HG02642 (cell line): ENCODE data around the gene RAB6B.

ENCODE experiments used
- ATAC-seq: cut with Tn5 transposase; IDR thresholded peaks from one replicate; pipeline ENCODE4 v1.9.1; 2021; ENCODE audit warnings: mild to moderate bottlenecking; ENCODE audit not compliant: unreplicated experiment, poor library complexity

RAB6B gene

GRCh38 chr3:133863911-133864310, 31.8 kb downstream of the RAB6B start:
- ATAC-seq = no peak

GRCh38 chr3:133862161-133862560, 33.5 kb downstream of the RAB6B start:
- no peak for ATAC-seq

DNA sequence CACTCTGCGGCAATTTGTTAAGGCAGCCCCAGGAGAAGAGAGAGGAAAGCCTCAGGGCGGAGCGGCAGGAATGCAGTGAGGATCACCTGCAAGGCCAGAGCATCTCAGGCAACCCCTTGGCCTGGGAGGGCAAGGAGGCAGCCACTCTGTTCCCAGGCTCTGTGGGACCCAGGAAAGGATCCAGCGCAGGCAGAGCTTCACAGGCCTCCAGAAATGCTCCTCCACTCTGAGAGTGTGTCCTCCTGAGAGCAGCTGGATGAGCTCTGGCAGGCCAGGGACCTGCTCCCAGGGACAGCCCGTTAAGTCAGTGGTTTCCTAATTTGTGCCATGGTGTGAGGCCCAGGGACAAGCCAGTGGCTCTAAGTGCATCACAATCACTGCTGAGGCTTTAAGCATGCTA, 35.2 kb downstream of the RAB6B start:
- no peak for ATAC-seq

- no peak for ATAC-seq
Observed at GRCh38 chr3:133859381-133860234, 36.1 kb downstream of the RAB6B start.

- ATAC-seq = no peak
Observed at GRCh38 chr3:133857767-133858166, 37.9 kb downstream of the RAB6B start.

DNA sequence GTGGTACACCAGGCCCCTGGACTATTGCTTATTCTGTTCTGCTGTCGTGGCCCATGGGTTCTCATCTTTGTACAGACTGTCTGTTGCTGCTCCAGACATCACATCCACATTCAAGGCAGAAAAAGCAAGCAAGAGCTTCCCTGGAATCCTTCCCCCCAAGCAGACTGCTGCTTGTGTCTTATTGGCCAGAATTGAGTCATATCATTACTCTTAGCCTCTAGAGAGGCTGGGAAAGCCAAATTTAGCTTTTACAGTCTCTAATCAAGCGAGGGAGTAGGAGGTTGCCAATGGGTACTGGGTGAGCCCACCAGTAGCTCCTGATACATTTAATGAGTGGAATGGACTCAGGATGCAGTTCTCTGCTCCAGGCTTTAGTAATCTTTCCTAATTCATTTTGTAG, 39.4 kb downstream of the RAB6B start:
- ATAC-seq = no peak

DNA sequence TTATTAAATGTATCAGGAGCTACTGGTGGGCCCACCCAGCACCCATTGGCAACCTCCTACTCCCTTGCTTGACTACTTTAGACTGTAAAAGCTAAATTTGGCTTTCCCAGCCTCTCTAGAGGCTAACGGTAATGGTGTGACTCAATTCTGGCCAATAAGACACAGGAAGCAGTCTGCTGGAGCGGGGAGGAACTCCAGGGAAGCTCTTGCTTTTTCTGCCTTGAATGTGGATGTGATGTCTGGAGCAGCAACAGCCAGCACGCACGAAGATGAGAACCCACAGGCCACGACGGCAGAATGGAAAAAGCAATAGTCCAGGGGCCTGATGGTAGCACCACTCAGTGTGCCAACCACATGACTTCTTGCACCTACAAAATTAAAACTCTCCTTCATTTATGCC, 39.9 kb downstream of the RAB6B start:
- no peak for ATAC-seq

DNA sequence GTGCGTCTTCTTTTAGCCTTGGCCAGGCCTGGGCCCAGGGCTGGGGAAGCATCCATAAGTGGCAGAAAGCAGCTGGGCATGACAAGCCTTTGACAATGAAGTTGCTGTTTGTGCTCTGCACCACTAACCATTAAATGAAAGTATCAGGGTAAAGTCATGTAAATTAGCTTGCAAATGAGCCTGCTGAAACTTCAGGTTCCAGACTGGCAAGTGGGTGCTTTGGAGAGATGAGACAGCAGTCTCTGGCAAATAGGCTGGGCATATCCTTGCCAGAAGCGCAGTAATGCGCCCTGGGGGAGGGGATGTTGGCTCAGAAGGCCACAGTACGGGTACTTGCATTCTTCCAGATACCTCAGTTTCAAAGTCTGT, 40.7 kb downstream of the RAB6B start:
- no peak for ATAC-seq

DNA sequence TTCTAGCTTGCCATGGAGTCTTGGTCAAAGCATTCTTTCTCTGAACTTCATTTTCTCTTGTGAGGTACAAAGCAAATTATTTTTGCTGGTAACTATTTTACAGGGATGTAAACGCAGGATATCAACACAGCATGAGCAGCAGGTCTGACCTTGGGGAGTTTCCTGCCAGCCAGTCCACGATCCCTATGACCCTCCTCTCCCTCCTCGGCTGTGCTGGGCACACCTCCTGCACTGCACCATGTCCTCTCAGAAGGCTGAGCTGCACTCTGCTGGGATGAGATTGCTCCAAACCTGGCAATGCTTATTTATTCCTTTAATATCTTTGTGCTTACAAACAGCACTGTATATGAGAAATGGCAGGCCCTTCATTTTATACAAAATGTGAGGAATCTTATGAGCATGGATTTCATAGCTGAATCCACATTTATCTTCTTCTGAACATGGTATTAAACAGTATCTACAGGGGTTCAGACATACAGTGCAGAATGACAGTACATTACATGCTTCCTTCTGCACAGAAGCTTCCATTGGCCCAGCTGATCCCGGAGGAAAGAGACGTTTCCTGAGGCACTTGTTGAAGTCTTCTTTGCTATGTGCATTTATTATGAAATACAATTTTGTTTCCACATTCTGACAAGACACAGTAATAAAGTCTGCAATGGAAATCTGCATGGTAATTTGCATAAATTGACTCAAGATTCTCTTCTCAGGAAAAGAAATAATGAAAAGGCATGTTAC, 41.2 kb downstream of the RAB6B start:
- ATAC-seq = no peak

DNA sequence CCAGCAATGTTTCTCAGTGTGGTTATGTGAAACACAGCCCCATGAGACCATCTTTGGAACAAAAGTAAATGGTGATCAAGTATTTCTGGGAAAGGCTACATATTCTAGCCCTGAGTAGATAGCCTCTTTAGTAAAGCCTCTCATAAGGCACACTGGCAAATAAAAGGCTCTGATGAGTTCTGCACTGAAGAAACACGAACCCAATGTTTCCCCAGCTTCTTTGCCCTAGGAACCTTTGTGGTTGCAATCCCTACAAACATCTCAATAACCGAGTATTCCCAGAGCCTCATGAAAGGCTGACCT, 41.8 kb downstream of the RAB6B start:
- ATAC-seq = no peak

GRCh38 chr3:133853063-133853924, 42.4 kb downstream of the RAB6B start:
- no peak for ATAC-seq

GRCh38 chr3:133851931-133852330, 43.8 kb downstream of the RAB6B start:
- ATAC-seq = no peak

GRCh38 chr3:133851266-133851906, 44.3 kb downstream of the RAB6B start:
- peak; percentile 33 for ATAC-seq

DNA sequence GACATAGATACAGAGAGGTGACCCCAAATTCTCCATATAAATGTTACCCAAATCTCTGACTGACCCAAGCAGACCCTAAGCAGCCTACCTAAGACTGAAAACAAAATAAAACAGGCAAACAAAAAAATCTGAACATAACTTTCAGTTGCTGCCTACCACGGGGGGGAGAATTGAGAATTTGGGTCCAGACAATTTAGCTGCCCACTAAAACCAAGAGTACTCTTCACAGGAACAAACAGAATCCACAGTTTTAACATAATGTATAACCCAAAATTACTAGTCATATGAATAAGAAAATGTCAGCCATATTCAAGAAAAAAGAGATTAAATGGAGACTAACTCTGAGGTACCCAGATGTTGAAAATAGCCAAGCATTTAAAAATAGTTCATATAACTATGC, 45.6 kb downstream of the RAB6B start:
- ATAC-seq = no peak

- no peak for ATAC-seq
Observed at GRCh38 chr3:133849346-133849745, 46.3 kb downstream of the RAB6B start.

- ATAC-seq = no peak
Observed at GRCh38 chr3:133845127-133845526, 50.6 kb downstream of the RAB6B start.

GRCh38 chr3:133843634-133844033, 52.0 kb downstream of the RAB6B start:
- no peak for ATAC-seq

GRCh38 chr3:133842158-133842557, 53.5 kb downstream of the RAB6B start:
- ATAC-seq = no peak

- ATAC-seq = no peak
Observed at GRCh38 chr3:133841196-133841595, 54.5 kb downstream of the RAB6B start.

GRCh38 chr3:133840767-133841166, 54.9 kb downstream of the RAB6B start:
- ATAC-seq = no peak
